ENCODE data around the gene SUSD5. TPM values are rescaled to one million over a fixed set of nuclear protein-coding genes. Genes with fewer than 3 reads are reported as not detected.
"Not testable (repeated sequence)": the region's sequence is repeated elsewhere in the genome, so short reads cannot be mapped to it uniquely, and the experiment has no call there.

SUSD5 gene
- total and polyA plus RNA-seq, 2 donors = 2.2 to 3.0 TPM

DNA sequence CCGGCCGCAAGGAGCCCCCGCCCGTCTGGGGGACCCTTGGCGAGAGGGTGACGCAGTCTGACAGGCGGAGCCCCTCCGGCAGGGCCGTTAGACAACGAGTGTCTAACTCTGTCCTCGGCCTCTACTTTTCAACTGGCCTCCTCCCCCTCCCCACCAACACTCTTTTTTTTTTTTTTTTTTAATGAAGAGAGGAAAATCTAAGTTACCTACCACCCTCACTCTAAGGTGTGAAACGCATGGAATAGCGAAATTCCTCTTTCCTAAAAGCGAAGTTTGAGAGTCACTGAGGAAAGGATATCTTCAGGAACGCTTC is 521 bp upstream of the SUSD5 start:
- H3K27ac ChIP-seq (ENCODE audit: low read depth) = no peak overlapping the region
- no peaks in the 10 kb centered on the region for H3K36me3 ChIP-seq (ENCODE audit: insufficient read depth)
- H3K4me1 ChIP-seq (ENCODE audit: insufficient read depth) = peaks cover 3% of the 10 kb centered on the region
- 7% methylated on average over 15 of the region's 15 CpGs for whole genome bisulfite sequencing
- DNase-seq (ENCODE audit: extremely low spot score) = no peak
- peak overlapping the region; percentile 26 for H3K4me3 ChIP-seq (ENCODE audit: low read depth, low read length)

DNA sequence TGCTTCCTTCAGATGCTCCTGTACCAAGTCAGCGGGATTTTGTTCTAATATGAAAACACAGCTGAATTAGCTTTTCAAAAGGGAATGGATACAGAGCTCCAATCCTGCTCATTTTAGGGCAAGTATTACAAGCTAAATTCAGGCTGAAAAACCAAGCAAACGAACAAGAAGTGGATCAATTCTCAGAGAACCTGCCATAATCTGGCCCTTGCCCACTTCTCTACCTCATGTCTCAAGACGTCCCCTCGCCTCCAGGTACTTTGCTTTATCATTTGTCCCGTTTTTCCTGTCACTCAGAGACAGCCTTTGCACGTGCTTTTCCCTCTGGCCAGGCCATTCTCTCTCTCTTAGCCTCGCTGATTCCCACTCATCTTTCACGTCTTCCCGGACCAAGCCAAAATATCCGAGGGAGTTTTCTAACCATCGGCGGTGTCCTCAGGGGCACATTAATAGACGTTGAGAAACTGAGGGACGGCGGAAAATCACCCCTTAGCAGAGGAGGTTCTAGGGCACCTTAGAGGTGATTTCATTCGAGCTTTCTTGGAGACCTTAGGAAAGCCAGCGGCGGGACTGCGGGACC is 654 bp downstream of the SUSD5 start:
- H3K4me1 ChIP-seq (ENCODE audit: insufficient read depth) = peaks cover 3% of the 10 kb centered on the region
- no peaks in the 10 kb centered on the region for H3K36me3 ChIP-seq (ENCODE audit: insufficient read depth)
- no peak overlapping the region for H3K27ac ChIP-seq (ENCODE audit: low read depth)
- DNase-seq (ENCODE audit: extremely low spot score) = no peak
- H3K4me3 ChIP-seq (ENCODE audit: low read depth, low read length) = peak overlapping the region; percentile 26
- 1% methylated on average over 19 of the region's 19 CpGs for WGBS

DNA sequence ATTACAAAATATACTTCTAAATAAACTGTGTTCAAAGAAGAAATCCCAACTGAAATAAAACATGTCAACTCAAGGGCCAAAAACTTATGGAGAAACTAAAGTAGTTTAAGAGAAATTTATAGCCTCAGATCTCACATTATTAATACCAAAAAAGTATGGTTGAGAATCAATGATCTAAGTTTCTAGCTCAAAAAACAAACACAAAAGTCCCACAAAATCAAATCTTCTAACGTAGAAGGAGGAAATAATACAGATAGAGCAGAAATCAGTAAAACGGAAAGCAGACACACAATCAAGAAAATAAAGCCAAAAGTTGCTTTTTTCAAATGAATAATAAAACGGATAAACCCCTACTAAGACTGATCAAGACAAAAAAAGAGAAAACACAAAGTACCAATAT is 2.9 kb downstream of the SUSD5 start:
- Histone ChIP-seq H3K4me1 (ENCODE audit: insufficient read depth) (peaks cover 3% of the 10 kb centered on the region), H3K4me3 (ENCODE audit: low read depth, low read length) (no peak overlapping the region), H3K27ac (ENCODE audit: low read depth) (no peak overlapping the region), H3K36me3 (ENCODE audit: insufficient read depth) (no peaks in the 10 kb centered on the region)
- WGBS = 92% methylated on average over 3 of the region's 3 CpGs
- no peak for DNase-seq (ENCODE audit: extremely low spot score)

DNA sequence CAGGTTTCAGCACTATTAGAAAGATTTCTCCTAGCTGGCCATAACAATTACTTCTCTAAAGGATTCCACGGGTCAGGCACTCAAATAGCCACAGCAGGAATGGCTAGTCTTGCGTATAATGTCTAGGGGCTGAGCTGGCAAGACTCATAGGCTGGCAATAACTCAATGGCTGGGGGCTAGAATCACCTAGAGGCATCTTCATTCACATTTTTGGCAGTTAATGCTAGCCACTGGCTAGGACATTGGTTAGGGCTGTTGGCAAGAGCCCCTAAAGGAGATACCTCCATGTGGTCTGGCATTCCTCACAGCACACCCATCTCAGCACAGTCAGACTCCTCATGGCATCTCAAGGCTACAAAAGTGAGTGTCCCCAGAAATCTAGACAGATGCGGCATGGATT is 6.2 kb downstream of the SUSD5 start:
- no peaks in the 10 kb centered on the region for H3K36me3 ChIP-seq (ENCODE audit: insufficient read depth)
- WGBS = 75% methylated on average over 3 of the region's 3 CpGs
- no peaks in the 10 kb centered on the region for H3K4me1 ChIP-seq (ENCODE audit: insufficient read depth)
- H3K4me3 ChIP-seq (ENCODE audit: low read depth, low read length) = no peak overlapping the region
- H3K27ac ChIP-seq (ENCODE audit: low read depth) = no peak overlapping the region
- DNase-seq (ENCODE audit: extremely low spot score) = no peak

DNA sequence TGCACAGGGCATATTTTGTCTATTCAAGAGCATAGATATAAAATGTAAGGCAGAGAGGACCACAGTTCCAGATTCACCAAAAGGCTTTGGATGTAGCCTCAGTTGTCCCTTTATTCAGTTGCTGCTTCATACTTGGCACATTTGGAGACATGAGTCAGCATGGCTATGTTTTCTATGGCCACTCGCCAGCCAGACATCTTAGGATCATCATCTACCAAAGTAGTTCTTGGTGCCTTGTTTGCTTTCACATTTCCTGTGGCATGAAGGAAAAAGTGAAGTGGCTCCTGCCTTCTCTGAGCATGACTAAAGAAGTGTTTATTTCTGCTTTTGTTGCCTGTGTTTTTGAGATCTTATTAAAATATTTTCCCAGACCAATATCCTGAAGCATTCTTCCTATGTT is 7.2 kb downstream of the SUSD5 start:
- WGBS = 81% methylated on average over 1 of the region's 1 CpG
- no peak overlapping the region for H3K27ac ChIP-seq (ENCODE audit: low read depth)
- no peak for DNase-seq (ENCODE audit: extremely low spot score)
- no peaks in the 10 kb centered on the region for H3K36me3 ChIP-seq (ENCODE audit: insufficient read depth)
- H3K4me1 ChIP-seq (ENCODE audit: insufficient read depth) = no peaks in the 10 kb centered on the region
- no peak overlapping the region for H3K4me3 ChIP-seq (ENCODE audit: low read depth, low read length)

DNA sequence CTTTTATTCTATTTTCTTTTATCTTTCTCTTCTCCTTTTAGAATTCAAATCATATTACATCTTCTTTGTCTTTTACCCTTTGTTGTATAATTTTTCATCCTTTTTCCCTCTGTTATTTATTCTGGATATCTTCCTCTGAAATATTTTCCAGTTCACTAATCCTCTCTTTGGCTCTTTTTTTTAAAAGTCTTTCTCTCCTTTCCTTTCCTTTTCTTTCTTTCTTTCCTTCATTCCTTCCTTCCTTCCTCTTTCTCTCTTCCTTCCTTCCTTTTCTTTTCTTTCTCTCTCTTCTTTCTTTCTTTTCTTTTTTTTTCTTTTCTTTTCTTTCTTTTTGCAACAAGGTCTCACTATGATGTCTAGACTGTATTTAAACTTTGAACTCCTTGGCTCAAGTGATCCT is 9.3 kb downstream of the SUSD5 start:
- H3K36me3 ChIP-seq (ENCODE audit: insufficient read depth) = no peaks in the 10 kb centered on the region
- no peaks in the 10 kb centered on the region for H3K4me1 ChIP-seq (ENCODE audit: insufficient read depth)
- no peak overlapping the region for H3K4me3 ChIP-seq (ENCODE audit: low read depth, low read length)
- no peak overlapping the region for H3K27ac ChIP-seq (ENCODE audit: low read depth)
- DNase-seq (ENCODE audit: extremely low spot score) = no peak

DNA sequence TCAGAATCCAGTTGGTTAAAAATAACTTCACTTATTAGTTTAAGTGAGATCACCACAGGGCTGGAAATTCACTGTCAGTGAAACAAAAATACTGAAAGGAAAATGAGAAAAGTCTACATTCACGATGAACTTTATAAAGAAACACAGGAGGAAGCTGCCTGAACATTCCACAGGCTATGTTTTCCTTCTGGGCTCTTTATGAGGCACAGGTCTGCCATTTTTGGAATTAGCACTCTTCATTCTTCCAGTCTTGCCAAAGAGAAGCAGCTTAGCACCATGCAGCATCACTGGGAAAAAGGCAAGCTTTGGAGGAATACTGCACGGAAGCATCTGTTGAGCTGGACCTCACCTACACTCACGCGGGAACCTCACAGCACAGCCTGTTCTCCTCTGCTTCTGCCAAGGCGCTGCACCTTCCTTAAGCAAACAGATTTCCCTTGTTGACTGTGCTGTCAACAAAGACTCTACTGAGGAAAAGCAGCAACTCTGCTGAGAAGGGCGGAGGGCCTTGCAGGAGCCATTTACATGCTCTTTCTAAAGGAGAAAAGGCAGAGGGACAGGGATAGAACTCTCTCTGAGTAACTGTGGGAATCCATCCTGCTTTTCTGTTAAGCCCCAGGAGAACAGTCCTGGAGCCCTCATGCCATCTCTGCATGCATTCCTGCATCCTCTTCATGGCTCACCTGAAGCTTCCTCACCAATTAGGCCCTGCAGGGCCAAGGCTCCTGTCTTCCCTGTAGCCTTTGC is 15.7 kb downstream of the SUSD5 start:
- WGBS = 46% methylated on average over 6 of the region's 6 CpGs
- Histone ChIP-seq H3K4me1 (ENCODE audit: insufficient read depth) (no peaks in the 10 kb centered on the region), H3K36me3 (ENCODE audit: insufficient read depth) (no peaks in the 10 kb centered on the region), H3K4me3 (ENCODE audit: low read depth, low read length) (no peak overlapping the region), H3K27ac (ENCODE audit: low read depth) (no peak overlapping the region)
- DNase-seq (ENCODE audit: extremely low spot score) = no peak

DNA sequence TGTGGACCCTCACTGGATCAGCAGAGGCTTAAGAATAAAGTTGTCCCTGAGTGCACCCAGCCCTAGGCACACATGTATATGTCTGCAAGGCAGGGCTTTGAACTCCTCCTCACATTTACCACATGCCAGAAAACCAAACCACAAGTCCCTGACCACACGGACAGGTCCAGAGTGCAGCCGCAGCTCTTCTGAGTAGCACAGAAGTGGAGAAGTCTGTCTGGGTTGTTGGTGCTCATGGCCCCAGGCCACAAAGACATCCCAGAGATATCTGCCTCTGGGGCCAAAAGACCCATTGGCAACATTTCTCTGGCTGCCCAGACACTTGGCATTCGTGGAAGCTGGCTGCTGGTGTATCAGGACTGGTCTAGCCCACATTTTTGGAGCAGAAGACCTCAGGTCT is 17.4 kb downstream of the SUSD5 start:
- WGBS = 91% methylated on average over 3 of the region's 3 CpGs
- no peak overlapping the region for H3K4me3 ChIP-seq (ENCODE audit: low read depth, low read length)
- H3K4me1 ChIP-seq (ENCODE audit: insufficient read depth) = no peaks in the 10 kb centered on the region
- DNase-seq (ENCODE audit: extremely low spot score) = no peak
- H3K36me3 ChIP-seq (ENCODE audit: insufficient read depth) = no peaks in the 10 kb centered on the region
- H3K27ac ChIP-seq (ENCODE audit: low read depth) = no peak overlapping the region

DNA sequence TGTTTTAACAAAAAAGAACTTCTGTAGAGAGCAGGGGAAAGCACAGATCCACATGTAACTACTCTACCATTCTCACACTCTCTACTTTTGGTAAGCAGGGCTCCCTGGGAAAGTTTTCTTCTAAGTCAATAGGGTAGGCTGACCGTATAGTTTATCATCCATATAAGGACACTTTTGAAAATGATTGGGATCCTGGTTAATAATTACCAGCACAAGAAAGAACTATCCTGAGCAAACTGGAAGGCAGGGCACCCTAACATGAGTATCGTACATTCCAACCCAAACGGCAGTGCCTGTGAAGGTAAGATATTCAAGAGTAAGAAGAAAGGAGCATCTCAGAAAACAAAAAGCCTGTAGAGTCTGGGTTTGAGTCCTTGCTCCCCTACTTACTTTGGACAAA is 22.1 kb downstream of the SUSD5 start:
- 63% methylated on average over 3 of the region's 3 CpGs for whole genome bisulfite sequencing
- no peak overlapping the region for H3K27ac ChIP-seq (ENCODE audit: low read depth)
- H3K36me3 ChIP-seq (ENCODE audit: insufficient read depth) = no peaks in the 10 kb centered on the region
- no peak for DNase-seq (ENCODE audit: extremely low spot score)
- H3K4me3 ChIP-seq (ENCODE audit: low read depth, low read length) = no peak overlapping the region
- H3K4me1 ChIP-seq (ENCODE audit: insufficient read depth) = no peaks in the 10 kb centered on the region

DNA sequence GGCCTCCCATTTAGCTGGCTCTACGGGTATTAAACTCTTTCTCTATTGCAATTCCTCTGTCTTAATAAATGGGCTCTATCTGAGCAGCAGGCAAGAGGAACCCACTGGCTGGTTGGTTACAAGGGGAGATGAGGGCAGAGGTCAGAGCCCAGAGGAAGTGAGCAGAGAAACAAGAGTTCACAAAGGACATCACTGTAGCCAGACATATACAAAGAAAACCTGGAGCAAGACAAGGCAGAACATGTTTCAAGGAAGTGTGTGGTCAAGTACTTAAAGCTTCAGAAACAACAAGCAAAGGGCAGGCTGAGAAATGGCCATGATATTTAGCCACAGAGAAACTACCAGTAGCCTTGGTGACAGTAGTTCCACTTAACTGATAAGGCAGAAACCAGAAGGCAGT is 24.3 kb downstream of the SUSD5 start:
- 78% methylated on average over 1 of the region's 1 CpG for WGBS
- no peak overlapping the region for H3K4me3 ChIP-seq (ENCODE audit: low read depth, low read length)

DNA sequence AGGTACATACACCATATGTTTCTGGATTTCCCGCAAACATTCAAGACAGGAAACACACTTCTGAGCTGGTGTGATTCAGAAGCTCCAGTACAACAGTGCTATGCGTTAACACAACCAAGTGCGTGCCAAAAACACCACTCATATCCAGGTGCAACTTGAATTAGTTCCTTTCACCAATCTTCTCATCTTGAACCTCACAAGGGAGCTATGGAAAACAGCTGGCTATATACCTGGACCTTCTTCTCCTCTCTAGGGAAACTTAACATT is 31.3 kb downstream of the SUSD5 start:
- H3K27ac ChIP-seq (ENCODE audit: low read depth) = no peak overlapping the region
- H3K4me1 ChIP-seq (ENCODE audit: insufficient read depth) = no peaks in the 10 kb centered on the region
- WGBS = 86% methylated on average over 3 of the region's 3 CpGs

More for the DNA sequence above, 24.3 kb downstream of the SUSD5 start:
- Histone ChIP-seq H3K36me3 (ENCODE audit: insufficient read depth) (no peaks in the 10 kb centered on the region), H3K27ac (ENCODE audit: low read depth) (no peak overlapping the region), H3K4me1 (ENCODE audit: insufficient read depth) (no peaks in the 10 kb centered on the region)
- no peak for DNase-seq (ENCODE audit: extremely low spot score)

DNA sequence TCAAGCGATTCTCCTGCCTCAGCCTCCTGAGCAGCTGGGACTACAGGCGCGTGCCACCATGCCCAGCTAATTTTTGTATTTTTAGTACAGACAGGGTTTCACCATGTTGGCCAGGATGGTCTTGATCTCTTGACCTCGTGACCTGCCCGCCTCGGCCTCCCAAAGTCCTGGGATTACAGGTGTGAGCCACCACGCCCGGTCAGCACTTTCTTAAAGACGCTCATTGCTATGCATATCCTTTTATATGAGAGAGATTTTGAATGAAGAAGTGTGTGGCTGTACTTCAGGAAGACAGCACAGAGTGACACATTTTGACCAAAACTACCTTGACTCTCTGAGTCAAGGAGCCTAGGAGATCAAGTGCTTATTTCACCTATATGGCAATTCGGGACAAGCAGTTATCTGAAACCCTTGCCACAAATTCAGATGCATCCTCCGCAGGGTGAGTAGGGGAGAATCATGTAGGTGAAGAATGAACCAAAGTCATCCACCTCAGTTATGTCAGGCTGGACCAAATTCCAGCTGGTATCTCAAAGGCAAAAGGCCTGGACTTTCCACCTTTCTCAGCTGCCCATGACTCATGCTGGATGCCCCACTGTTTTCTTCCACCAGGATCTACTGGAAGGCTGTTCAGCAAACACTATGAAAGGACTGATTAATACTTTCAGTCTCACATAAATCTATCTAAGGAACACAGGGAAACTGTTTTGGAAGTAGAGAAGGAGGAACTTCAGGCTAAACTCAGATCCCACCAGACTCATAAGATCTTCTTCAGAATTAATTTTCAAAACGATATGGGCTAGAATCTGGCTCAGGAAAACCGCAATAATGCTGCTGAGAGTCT is 31.9 kb downstream of the SUSD5 start:
- H3K4me3 ChIP-seq (ENCODE audit: low read depth, low read length) = no peak overlapping the region
- H3K4me1 ChIP-seq (ENCODE audit: insufficient read depth) = no peaks in the 10 kb centered on the region
- no peaks in the 10 kb centered on the region for H3K36me3 ChIP-seq (ENCODE audit: insufficient read depth)
- 92% methylated on average over 13 of the region's 13 CpGs for WGBS
- DNase-seq (ENCODE audit: extremely low spot score) = no peak
- no peak overlapping the region for H3K27ac ChIP-seq (ENCODE audit: low read depth)

More for the DNA sequence above, 31.3 kb downstream of the SUSD5 start:
- no peaks in the 10 kb centered on the region for H3K36me3 ChIP-seq (ENCODE audit: insufficient read depth)
- H3K4me3 ChIP-seq (ENCODE audit: low read depth, low read length) = no peak overlapping the region
- DNase-seq (ENCODE audit: extremely low spot score) = no peak

DNA sequence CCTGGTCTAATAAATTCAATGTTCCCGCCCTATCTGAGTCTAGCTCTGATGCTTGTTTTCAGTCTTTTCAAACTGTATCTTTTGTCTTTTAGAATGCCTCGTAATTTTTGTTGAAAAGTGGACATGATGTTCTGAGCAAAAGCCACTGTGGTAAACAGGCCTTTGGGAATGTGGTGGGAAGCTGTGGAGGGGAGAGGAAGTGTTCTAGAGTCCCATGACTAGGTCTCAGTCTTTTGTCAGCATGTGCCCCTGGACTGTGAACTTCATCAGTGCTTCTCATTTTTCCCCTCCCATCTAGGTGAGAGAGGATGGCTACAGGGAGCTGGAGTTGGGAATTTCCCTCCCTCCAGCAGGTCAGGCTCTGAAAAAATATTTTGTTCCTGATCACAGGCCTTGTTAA is 33.7 kb downstream of the SUSD5 start:
- 80% methylated on average over 2 of the region's 2 CpGs for WGBS

DNA sequence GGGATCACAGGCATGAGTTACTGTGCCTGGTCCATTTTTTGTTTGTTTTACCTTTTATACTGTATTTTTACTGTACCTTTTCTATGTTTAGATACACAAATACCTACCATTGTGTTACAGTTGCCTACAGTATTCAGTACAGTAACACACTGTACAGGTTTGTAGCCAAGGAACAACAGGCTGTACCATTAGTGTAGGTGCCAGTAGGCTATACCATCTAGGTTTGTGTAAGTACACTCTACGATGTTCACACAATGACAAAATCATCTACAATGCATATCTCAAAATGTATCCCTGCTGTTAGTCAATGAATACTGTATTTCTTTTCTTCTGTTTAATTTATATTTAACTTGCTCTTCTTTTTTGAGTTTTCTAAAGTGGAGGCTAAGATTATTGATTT is 37.0 kb downstream of the SUSD5 start:
- H3K4me3 ChIP-seq (ENCODE audit: low read depth, low read length); H3K36me3 ChIP-seq (ENCODE audit: insufficient read depth); H3K27ac ChIP-seq (ENCODE audit: low read depth); H3K4me1 ChIP-seq (ENCODE audit: insufficient read depth); DNase-seq (ENCODE audit: extremely low spot score): not testable (repeated sequence)
- WGBS = 86% methylated on average over 1 of the region's 1 CpG

More for the DNA sequence above, 33.7 kb downstream of the SUSD5 start:
- H3K36me3 ChIP-seq (ENCODE audit: insufficient read depth) = no peaks in the 10 kb centered on the region
- no peak overlapping the region for H3K4me3 ChIP-seq (ENCODE audit: low read depth, low read length)
- no peak overlapping the region for H3K27ac ChIP-seq (ENCODE audit: low read depth)
- no peak for DNase-seq (ENCODE audit: extremely low spot score)
- H3K4me1 ChIP-seq (ENCODE audit: insufficient read depth) = no peaks in the 10 kb centered on the region

All from urinary bladder (tissue), 4 donors.